ENCODE results near the gene COL4A2.

The COL4A2 gene

DNA sequence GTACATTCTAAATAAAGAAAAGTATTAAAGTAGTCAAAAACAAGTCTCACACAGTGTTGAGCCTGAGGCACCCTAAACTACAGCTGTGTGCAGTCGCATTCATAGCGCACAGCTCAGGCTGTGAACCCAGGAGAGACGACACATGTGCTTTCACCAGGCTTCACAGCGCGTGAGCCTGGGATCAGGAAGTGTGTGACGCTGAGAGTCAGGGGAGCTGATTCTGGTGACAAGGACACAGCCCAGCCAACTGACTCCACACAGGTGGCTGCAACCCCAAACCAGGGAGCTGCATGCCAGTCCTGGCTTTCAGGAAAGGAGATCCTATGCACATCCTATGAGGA, 41.8 kb upstream of the COL4A2 start:
- DNase-seq, result no peak
- in situ Hi-C loops (cut with HindIII; ENCODE audit: low pct_ligation_motif_present, low sequenced_read_pairs), result no loop called here
- Histone ChIP-seq H3K36me3 (replicated peaks) (peaks cover 56% of the 10 kb centered on the region), H3K27me3 (replicated peaks) (no peaks in the 10 kb centered on the region), H3K27ac (peak overlapping the region; percentile 38), H3K4me3 (ENCODE audit: low read depth, low read length) (no peak overlapping the region)
- TF ChIP-seq, protein P1, sequence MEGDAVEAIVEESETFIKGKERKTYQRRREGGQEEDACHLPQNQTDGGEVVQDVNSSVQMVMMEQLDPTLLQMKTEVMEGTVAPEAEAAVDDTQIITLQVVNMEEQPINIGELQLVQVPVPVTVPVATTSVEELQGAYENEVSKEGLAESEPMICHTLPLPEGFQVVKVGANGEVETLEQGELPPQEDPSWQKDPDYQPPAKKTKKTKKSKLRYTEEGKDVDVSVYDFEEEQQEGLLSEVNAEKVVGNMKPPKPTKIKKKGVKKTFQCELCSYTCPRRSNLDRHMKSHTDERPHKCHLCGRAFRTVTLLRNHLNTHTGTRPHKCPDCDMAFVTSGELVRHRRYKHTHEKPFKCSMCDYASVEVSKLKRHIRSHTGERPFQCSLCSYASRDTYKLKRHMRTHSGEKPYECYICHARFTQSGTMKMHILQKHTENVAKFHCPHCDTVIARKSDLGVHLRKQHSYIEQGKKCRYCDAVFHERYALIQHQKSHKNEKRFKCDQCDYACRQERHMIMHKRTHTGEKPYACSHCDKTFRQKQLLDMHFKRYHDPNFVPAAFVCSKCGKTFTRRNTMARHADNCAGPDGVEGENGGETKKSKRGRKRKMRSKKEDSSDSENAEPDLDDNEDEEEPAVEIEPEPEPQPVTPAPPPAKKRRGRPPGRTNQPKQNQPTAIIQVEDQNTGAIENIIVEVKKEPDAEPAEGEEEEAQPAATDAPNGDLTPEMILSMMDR (IDR thresholded peaks at IDR 0.05; ENCODE audit: low read depth, low read length, missing control alignments), result no peak

DNA sequence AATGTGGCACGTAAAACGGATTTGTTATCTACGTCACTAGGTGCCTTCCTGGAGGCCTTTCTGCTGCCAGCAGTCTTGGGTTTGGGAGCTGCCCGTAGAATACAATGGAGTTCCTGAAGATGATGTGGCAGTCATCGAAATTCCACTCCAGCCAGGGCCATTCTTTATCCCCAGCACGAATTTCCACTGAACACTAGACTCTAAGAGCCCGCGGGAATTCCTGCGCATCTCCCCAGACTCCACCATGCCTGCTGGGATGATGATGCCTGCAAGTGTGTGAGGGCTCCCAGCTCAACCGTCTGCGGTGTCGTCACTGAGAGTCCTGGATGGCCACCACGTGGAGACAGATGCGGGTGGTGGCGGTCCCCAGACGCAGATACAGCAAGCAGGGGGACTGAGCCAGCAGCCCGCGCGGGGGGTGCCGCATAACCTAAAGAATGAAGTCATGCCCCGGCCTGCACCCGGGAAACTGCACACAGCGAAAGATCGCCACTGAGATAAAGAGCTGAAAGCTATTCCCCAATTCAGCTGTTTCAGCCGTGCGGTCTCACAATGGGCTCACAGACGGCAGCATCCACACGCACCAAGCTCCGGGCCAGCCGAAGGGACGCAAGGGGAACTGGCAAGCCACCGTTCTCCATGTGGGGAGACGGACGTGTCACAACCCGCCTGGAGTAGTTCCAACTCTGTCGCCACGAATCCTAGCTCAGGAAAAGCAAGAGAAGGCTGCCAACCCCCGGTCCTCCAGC, 41.2 kb upstream of the COL4A2 start:
- in situ Hi-C loops (cut with HindIII; ENCODE audit: low pct_ligation_motif_present, low sequenced_read_pairs), result no loop called here
- Histone ChIP-seq H3K27ac (peak overlapping the region; percentile 38), H3K27me3 (replicated peaks) (no peaks in the 10 kb centered on the region), H3K4me3 (ENCODE audit: low read depth, low read length) (no peak overlapping the region), H3K36me3 (replicated peaks) (peaks cover 62% of the 10 kb centered on the region)
- TF ChIP-seq, protein P1 (IDR thresholded peaks at IDR 0.05; ENCODE audit: low read depth, low read length, missing control alignments), result no peak
- no peak for DNase-seq

DNA sequence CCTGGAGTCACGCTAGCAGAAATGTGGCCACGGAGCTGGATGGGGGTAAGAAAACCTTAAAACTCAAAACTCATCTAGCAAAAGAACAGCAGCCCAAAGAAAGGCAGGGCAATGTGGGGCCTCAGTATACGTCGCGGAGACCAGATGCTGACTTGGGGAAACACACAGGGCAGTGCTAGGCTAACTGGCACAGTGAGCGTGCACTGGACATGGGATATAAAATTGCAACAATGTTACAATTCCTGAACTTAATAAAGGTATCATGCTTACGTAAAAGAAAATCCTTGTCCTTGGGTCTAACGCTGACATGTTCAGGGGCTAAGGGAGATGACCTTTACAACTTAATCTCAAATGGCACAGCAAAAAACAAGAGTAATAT, 40.7 kb upstream of the COL4A2 start:
- TF ChIP-seq, protein P1 (IDR thresholded peaks at IDR 0.05; ENCODE audit: low read depth, low read length, missing control alignments), result no peak
- in situ Hi-C loops (cut with HindIII; ENCODE audit: low pct_ligation_motif_present, low sequenced_read_pairs), result no loop called here
- Histone ChIP-seq H3K36me3 (replicated peaks) (peaks cover 63% of the 10 kb centered on the region), H3K27me3 (replicated peaks) (no peaks in the 10 kb centered on the region), H3K4me3 (ENCODE audit: low read depth, low read length) (no peak overlapping the region), H3K27ac (peak overlapping the region; percentile 38)
- no peak for DNase-seq

DNA sequence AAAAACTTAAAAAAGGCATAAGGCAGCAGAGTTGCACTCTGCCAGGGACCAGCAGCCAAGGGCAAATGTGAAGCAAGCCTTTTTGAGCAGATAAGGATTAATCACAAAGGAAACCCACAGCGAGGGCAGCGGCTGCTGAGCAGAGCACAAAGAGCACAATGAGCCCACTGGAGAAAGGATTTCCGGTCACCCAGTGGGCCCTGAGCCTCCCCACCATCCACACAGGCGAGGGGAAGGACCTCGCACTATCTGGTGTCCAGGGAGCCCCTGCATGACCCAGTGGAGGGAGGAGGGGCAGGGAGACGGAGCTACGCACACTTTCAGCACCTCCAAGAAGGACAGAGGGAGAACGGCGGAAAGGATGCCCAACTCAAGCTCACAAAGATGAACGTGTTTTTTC, 40.1 kb upstream of the COL4A2 start:
- in situ Hi-C loops (cut with HindIII; ENCODE audit: low pct_ligation_motif_present, low sequenced_read_pairs), result no loop called here
- peaks cover 62% of the 10 kb centered on the region for H3K36me3 ChIP-seq (replicated peaks)
- no peak overlapping the region for H3K27ac ChIP-seq
- H3K27me3 ChIP-seq (replicated peaks), result no peaks in the 10 kb centered on the region
- DNase-seq, result no peak
- TF ChIP-seq, protein P1 (IDR thresholded peaks at IDR 0.05; ENCODE audit: low read depth, low read length, missing control alignments), result no peak
- no peak overlapping the region for H3K4me3 ChIP-seq (ENCODE audit: low read depth, low read length)

DNA sequence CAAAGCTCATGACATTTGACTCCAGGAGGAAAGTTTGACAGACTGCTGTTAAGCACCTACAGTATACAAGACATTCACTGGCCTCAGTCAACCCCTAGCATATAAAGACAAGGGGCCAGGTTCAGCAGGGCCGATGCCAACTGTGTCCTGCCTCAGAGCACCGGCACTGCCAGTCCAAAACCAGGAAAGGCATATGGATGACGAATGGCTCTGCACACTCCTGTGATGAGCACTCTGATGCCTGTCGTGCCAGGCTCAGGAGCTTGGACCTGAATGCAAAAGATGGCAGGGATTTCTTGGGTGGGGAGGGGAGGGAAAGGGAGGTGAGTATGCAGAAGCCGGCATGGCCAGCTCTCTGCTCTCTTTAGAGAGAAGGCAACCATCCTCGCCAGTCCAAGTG, 39.0 kb upstream of the COL4A2 start:
- Histone ChIP-seq H3K4me3 (ENCODE audit: low read depth, low read length) (no peak overlapping the region), H3K27me3 (replicated peaks) (no peaks in the 10 kb centered on the region), H3K36me3 (replicated peaks) (peaks cover 69% of the 10 kb centered on the region), H3K27ac (no peak overlapping the region)
- TF ChIP-seq, protein P1 (IDR thresholded peaks at IDR 0.05; ENCODE audit: low read depth, low read length, missing control alignments), result no peak
- in situ Hi-C loops (cut with HindIII; ENCODE audit: low pct_ligation_motif_present, low sequenced_read_pairs), result no loop called here
- DNase-seq, result no peak
